Activated CD8-positive, alpha-beta T cell treated with anti-CD3 and anti-CD28 coated beads for 36 hours (primary cell): ENCODE data around the gene MACF1. TPM values are rescaled to one million over a fixed set of nuclear protein-coding genes. Genes with fewer than 3 reads are reported as not detected.

Experiments
- ATAC-seq: fragments of 200-7000 bp; cut with Tn5 transposase; one replicate; pipeline ENCODE4 v1.10.0; 2021; ENCODE audit warnings: mild to moderate bottlenecking, moderate library complexity
- CTCF ChIA-PET: fragments of 350-600 bp; sonication (Branson Sonifier 250); formaldehyde crosslinking; loops from one replicate; lab custom pipeline; 2021; ENCODE audit warnings: antibody characterized with exemption; lab: Charles Lee
- POLR2A ChIA-PET: fragments of 350-600 bp; sonication (Branson Sonifier 250); formaldehyde crosslinking; loops from one replicate; lab custom pipeline; 2021; ENCODE audit warnings: antibody characterized with exemption; lab: Charles Lee
- DNase-seq: peaks from one replicate; pipeline ENCODE4 v3.0.0-alpha.2; 2020
- H3K27ac Mint-ChIP-seq: one replicate; pipeline ENCODE4 v1.8.0; 2021; ENCODE audit warnings: mild to moderate bottlenecking, mixed read lengths
- H3K27me3 Mint-ChIP-seq: one replicate; pipeline ENCODE4 v1.8.0; 2021; ENCODE audit warnings: mixed read lengths
- H3K36me3 Mint-ChIP-seq: one replicate; pipeline ENCODE4 v1.8.0; 2021; ENCODE audit warnings: low read depth, mixed read lengths
- H3K4me1 Mint-ChIP-seq: one replicate; pipeline ENCODE4 v1.8.0; 2021; ENCODE audit warnings: low read depth, mixed read lengths
- H3K4me3 Mint-ChIP-seq: one replicate; pipeline ENCODE4 v1.8.0; 2021; ENCODE audit warnings: mild to moderate bottlenecking, moderate library complexity, mixed read lengths
- H3K9me3 Mint-ChIP-seq: one replicate; pipeline ENCODE4 v1.8.0; 2021; ENCODE audit warnings: mixed read lengths
- intact Hi-C: fragments of 100-400 bp; cut with micrococcal nuclease; formaldehyde crosslinking; loops from one replicate; pipeline ENCODE4 v1.10.0; 2022
- total RNA-seq, 2 experiments: library from RNA; stranded (reverse); gene quantifications; one replicate each; pipeline ENCODE4 v1.2.3, GENCODE V29; 2021
- TF ChIP-seq, protein P1 (sequence below): fragments of 200-600 bp; IDR thresholded peaks from one replicate; pipeline ENCODE4 v1.8.0; 2022; ENCODE audit warnings: antibody characterized with exemption, mild to moderate bottlenecking

MACF1 gene
- total RNA-seq, 2 experiments from 2014 or later, result 201 to 215 TPM

GRCh38 chr1:39409055-39409816, 204.7 kb downstream of the MACF1 start:
- peaks cover 13% of the 10 kb centered on the region for H3K36me3 Mint-ChIP-seq
- H3K27ac Mint-ChIP-seq, result no peak overlapping the region
- no peaks in the 10 kb centered on the region for H3K27me3 Mint-ChIP-seq
- no peaks in the 10 kb centered on the region for H3K9me3 Mint-ChIP-seq
- ChIA-PET POLR2A (interaction anchor here (0.8 to 2.1 kb wide), 4 partner anchors 9 to 34 kb away, joined by 3 to 5 read pairs (median 4); no protein-coding TSS in a partner anchor), CTCF (interaction anchor here (1.1 to 4.6 kb wide), 17 partner anchors 10 to 311 kb away, joined by 3 to 45 read pairs (median 6); no protein-coding TSS in a partner anchor)
- TF ChIP-seq, protein P1, sequence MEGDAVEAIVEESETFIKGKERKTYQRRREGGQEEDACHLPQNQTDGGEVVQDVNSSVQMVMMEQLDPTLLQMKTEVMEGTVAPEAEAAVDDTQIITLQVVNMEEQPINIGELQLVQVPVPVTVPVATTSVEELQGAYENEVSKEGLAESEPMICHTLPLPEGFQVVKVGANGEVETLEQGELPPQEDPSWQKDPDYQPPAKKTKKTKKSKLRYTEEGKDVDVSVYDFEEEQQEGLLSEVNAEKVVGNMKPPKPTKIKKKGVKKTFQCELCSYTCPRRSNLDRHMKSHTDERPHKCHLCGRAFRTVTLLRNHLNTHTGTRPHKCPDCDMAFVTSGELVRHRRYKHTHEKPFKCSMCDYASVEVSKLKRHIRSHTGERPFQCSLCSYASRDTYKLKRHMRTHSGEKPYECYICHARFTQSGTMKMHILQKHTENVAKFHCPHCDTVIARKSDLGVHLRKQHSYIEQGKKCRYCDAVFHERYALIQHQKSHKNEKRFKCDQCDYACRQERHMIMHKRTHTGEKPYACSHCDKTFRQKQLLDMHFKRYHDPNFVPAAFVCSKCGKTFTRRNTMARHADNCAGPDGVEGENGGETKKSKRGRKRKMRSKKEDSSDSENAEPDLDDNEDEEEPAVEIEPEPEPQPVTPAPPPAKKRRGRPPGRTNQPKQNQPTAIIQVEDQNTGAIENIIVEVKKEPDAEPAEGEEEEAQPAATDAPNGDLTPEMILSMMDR, result no peak
- ATAC-seq (no peak), DNase-seq (peak; percentile 37)
- H3K4me1 Mint-ChIP-seq, result peaks cover 68% of the 10 kb centered on the region
- H3K4me3 Mint-ChIP-seq, result peak overlapping the region; percentile 80
- intact Hi-C loops, result loop anchor here (10.0 kb wide), 1 partner anchor 214 kb away; no protein-coding TSS in a partner anchor

- intact Hi-C loops, result no loop called here
- Mint-ChIP-seq H3K4me3 (peak overlapping the region; percentile 2), H3K27ac (peak overlapping the region; percentile 4), H3K9me3 (no peaks in the 10 kb centered on the region), H3K27me3 (no peaks in the 10 kb centered on the region), H3K4me1 (peaks cover 61% of the 10 kb centered on the region), H3K36me3 (peaks cover 10% of the 10 kb centered on the region)
- DNase-seq (peak; percentile 80), ATAC-seq (peak; percentile 37)
- ChIA-PET CTCF (interaction anchor here (0.7 to 4.6 kb wide), 38 partner anchors 10 to 313 kb away, joined by 3 to 45 read pairs (median 5); no protein-coding TSS in a partner anchor), POLR2A (interaction anchor here (0.6 to 2.1 kb wide), 7 partner anchors 11 to 165 kb away, joined by 3 to 4 read pairs (median 3); no protein-coding TSS in a partner anchor)
- TF ChIP-seq, protein P1, result peak; percentile 60
These were observed 206.5 kb downstream of the MACF1 start for GRCh38 chr1:39410915-39411436.

- DNase-seq (no peak), ATAC-seq (no peak)
- peaks cover 58% of the 10 kb centered on the region for H3K4me1 Mint-ChIP-seq
- ChIA-PET POLR2A (interaction anchor here (1.0 to 2.1 kb wide), 2 partner anchors 17 to 35 kb away, joined by 3 to 4 read pairs; no protein-coding TSS in a partner anchor), CTCF (interaction anchor here (0.8 to 4.6 kb wide), 35 partner anchors 9 to 314 kb away, joined by 3 to 45 read pairs (median 5); no protein-coding TSS in a partner anchor)
- H3K9me3 Mint-ChIP-seq, result no peaks in the 10 kb centered on the region
- H3K27ac Mint-ChIP-seq, result no peak overlapping the region
- peaks cover 10% of the 10 kb centered on the region for H3K36me3 Mint-ChIP-seq
- TF ChIP-seq, protein P1, result no peak
- H3K4me3 Mint-ChIP-seq, result no peak overlapping the region
- intact Hi-C loops, result no loop called here
- no peaks in the 10 kb centered on the region for H3K27me3 Mint-ChIP-seq
These were observed 207.3 kb downstream of the MACF1 start for GRCh38 chr1:39411526-39412478.

DNA sequence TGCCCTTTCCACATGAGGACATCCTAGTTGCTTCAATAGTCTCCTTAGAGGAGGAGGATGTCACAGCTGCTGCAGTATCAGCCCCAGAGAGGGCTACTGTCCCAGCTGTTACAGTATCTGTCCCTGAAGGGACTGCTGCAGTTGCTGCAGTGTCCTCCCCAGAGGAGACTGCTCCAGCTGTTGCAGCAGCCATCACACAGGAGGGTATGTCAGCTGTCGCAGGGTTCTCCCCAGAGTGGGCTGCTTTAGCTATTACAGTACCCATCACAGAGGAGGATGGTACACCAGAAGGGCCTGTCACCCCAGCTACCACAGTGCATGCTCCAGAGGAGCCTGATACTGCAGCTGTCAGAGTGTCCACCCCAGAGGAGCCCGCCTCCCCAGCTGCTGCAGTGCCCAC, 208.4 kb downstream of the MACF1 start:
- ATAC-seq, result no peak
- H3K4me3 Mint-ChIP-seq, result no peak overlapping the region
- H3K27ac Mint-ChIP-seq, result no peak overlapping the region
- H3K27me3 Mint-ChIP-seq, result no peaks in the 10 kb centered on the region
- H3K9me3 Mint-ChIP-seq, result no peaks in the 10 kb centered on the region
- TF ChIP-seq, protein P1, result no peak
- no peak for DNase-seq
- intact Hi-C loops, result no loop called here
- H3K4me1 Mint-ChIP-seq, result peaks cover 47% of the 10 kb centered on the region
- H3K36me3 Mint-ChIP-seq, result peaks cover 13% of the 10 kb centered on the region
- ChIA-PET CTCF (interaction anchor here (0.9 to 4.6 kb wide), 6 partner anchors 8 to 315 kb away, joined by 3 to 45 read pairs (median 4); no protein-coding TSS in a partner anchor), POLR2A (interaction anchor here (1.5 kb wide), 1 partner anchor 11 kb away, joined by 4 read pairs; no protein-coding TSS in a partner anchor)
